DMS53 (cell line): ENCODE measurements around the gene LGALS7B.
"Not testable (repeated sequence)": the region's sequence is repeated elsewhere in the genome, so short reads cannot be mapped to it uniquely, and the experiment has no call there.

Experiments used
- DNase-seq: peaks from one replicate; lab custom pipeline; 2025; lab: John Stamatoyannopoulos, UW

The LGALS7B gene

GRCh38 chr19:38821230-38821825 lies 32.3 kb downstream of the LGALS7B start:
- not testable (repeated sequence) for DNase-seq

- not testable (repeated sequence) for DNase-seq
Observed at GRCh38 chr19:38825936-38826335, 36.9 kb downstream of the LGALS7B start.

GRCh38 chr19:38826856-38827551 lies 38.0 kb downstream of the LGALS7B start:
- no peak for DNase-seq

- not testable (repeated sequence) for DNase-seq
Observed at GRCh38 chr19:38829203-38829602, 40.2 kb downstream of the LGALS7B start.

DNA sequence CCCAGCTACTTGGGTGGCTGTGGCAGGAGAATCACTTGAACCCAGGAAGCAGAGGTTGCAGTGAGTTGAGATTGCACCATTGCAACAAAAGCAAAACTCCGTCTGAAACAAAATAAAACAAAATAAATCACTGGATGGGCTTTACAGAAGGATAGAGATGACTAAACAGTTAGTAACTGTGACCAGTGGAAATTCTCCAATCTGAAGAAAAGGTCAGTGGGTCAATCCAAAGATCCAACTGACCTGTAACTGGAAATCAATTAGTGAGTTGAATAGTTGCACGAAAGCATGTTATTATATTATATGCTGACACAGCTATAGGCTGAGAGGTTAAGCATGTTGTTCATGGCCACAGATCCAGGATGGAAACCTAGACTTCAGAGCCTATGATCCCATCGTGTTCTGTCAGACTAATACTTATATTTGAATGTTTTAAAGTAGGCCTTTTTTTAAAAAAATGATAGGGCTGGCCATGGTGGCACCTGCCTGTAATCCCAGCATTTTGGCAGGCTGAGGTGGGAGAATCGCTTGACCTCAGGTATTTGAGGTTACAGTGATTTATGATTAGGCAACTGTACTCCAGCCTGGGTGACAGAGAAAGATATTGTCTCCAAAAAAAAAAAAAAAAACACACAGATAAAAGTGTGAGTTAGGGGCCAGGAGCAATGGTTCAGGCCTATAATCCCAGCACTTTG lies 41.2 kb downstream of the LGALS7B start:
- DNase-seq = no peak

- DNase-seq = peak; percentile 93
Observed at GRCh38 chr19:38831142-38831605, 42.2 kb downstream of the LGALS7B start.

GRCh38 chr19:38833092-38833425 lies 44.1 kb downstream of the LGALS7B start:
- DNase-seq = peak; percentile 42

- no peak for DNase-seq
Observed at GRCh38 chr19:38834104-38834490, 45.1 kb downstream of the LGALS7B start.

DNA sequence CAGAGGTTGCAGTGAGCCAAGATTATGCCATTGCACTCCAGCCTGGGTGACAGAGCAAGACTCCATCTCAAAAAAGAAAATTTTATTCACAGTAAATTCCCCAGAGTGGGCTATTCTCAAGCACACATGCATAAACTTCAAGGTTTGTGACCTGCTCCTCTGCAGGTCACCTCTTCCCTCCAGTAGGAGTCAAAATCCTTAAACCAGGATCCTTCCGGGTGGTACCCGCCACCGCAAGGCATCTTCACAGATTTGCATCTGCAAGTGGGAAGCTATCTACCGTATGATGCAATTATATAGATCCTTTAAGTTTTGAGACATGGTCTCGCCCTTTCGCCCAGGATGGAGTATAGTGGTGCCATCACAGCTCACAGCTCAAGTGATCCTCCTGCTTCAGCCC lies 45.6 kb downstream of the LGALS7B start:
- no peak for DNase-seq

GRCh38 chr19:38836159-38836982 lies 47.4 kb downstream of the LGALS7B start:
- DNase-seq = no peak

GRCh38 chr19:38836983-38837626 lies 48.1 kb downstream of the LGALS7B start:
- peak; percentile 73 for DNase-seq

DNA sequence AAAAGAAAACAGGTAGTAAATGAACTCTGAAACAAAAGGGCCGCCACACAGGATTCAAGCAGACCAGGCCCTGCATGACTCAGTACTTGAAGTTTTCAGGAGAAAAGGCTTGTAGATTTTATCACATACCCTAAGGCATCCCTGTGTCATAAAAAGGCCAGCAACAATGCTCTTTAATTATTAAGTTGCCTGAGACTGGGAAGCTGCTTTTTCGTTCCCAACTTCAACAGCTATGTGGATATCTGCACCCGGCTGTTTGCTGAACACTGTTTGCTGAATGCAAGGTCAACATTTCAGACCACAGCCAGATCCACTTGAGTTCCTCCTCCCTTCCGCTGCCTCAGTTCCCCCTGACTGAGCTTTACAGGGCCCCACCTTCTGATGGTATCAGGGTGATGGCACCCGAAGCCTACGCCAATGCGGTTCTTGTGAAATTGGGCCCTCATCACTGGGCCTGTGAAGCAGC lies 48.7 kb downstream of the LGALS7B start:
- DNase-seq = peak; percentile 94

DNA sequence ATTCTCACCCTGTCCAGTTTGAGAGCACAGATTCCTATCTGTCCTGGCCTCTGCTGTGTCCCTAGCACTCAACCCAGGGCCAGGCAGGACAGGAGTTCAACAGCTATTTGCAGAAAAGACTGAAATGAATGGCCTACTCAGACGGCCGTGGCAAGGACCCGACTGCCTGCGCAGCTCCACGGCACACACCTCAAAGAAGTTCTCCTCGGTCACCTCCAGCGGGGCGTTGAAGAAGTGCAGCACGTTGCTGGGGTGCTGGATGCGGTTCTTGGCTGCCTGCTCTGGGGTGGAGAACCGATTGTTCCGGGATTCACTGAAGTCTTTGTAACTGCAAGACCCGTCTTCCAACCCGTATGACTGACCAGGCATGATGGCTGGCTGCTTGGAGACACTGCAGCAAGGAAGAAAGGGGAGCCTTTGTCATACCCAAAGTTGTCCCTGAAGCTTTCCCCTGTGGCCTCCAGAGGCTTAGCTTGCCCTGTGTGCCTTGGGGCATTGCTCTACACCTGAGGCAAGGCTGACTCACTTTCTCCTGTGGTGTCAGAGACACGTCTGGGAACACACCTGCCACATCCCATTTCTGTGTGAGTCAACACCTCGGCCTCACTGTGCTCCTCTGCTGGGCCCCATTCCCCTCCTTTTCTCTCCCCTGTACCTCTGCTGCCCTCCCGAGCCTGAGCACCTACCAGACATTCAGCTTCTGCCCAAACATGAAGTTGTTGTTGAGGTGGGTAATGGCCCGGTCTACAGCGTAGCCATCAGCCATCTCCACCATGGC lies 49.4 kb downstream of the LGALS7B start:
- peak; percentile 99 for DNase-seq

DNA sequence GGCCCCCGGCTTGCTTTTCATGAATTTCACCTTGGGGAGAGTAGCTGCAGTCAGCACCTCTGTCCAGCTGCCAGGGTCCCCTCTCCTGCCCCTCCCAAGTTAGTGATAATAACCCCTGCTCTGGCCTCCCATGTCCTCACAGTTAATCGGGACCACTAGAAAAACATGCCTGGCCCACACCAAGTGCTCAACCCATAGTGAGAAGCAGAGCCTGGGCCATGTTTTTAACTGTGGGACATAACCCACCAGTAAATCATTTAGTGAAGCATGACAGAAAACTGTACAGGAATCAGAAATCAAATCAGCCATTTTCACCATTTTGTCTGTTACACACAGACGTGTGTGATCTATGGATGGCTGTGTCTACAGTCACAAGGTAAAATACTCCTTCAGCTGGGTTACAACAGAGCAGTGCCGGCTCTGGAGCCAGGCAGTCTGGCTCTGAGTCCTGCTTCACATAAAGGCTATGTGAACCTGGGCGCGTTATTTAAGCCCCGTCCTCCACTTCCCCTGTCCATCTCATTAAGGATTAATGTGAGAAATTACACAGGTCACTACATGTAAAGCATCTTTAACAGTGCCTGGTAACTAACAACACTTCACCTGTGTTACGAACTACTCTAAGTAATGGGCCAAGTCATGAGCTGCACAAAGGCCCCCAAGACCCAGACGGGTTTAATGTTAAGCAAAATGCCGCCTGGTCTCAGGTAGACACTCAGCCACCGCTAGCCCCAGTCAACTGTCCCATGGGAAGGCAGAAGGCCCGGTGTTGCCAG lies 50.2 kb downstream of the LGALS7B start:
- DNase-seq = peak; percentile 83

GRCh38 chr19:38839816-38840582 lies 51.0 kb downstream of the LGALS7B start:
- peak; percentile 73 for DNase-seq

DNA sequence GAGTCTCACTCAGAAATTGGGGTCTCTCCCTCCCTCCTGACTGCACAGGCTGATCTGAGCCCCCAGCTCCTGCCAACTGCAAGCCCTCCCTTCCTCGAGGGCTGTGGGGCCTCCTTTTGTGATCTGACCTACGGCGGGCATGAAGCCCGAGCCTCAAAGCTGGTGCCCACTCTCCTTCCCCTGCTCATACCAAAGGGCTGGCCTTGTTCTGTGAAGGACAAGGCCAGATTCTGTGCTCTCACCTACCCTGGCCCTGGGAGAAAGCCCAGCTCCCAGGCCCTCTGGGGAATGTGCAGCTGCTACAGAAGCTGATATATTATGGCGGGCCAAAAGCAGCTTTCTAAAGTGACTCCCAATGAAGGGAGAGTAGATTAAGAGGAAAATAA lies 51.6 kb downstream of the LGALS7B start:
- DNase-seq = peak; percentile 67
